Motor neuron (in vitro differentiated cells): ENCODE measurements around the gene SUV39H2. TPM values are rescaled to one million over a fixed set of nuclear protein-coding genes. Genes with fewer than 3 reads are reported as not detected.
"Not testable (repeated sequence)": the region's sequence is repeated elsewhere in the genome, so short reads cannot be mapped to it uniquely, and the experiment has no call there.

Source experiments
- ATAC-seq, 8 experiments: fragments of 200-7000 bp; cut with Tn5 transposase; replicated peaks in 6 of 8; 2 replicates each; pipeline ENCODE4 v1.8.0; 2021; ENCODE audit warnings: mild to moderate bottlenecking in 8 of 8, moderate library complexity in 8 of 8
- H3K27ac ChIP-seq, 2 donors: fragments of 250-450 bp; sonication (Bioruptor Pico); 2 replicates each; pipeline ENCODE4 v1.9.0; 2021; ENCODE audit warnings: antibody characterized with exemption in 2 of 2, mild to moderate bottlenecking in 2 of 2, moderate library complexity in 1 of 2
- H3K4me1 ChIP-seq, 2 donors: fragments of 250-450 bp; sonication (Bioruptor Pico); replicated peaks in 1 of 2; 2 replicates each; pipeline ENCODE4 v1.6.1; 2021; ENCODE audit warnings: antibody characterized with exemption in 2 of 2, mild to moderate bottlenecking in 2 of 2, moderate library complexity in 1 of 2
- H3K4me3 ChIP-seq, 5 donors: fragments of 250-450 bp; sonication (Bioruptor Pico); 2 replicates each; pipeline ENCODE4 v1.9.0; 2021; ENCODE audit warnings: antibody characterized with exemption in 5 of 5, mild to moderate bottlenecking in 5 of 5, moderate library complexity in 4 of 5
- WGBS, 10 experiments: fragments of 450-650 bp; shearing (Covaris generic); methylation state at CpG; one replicate each; pipeline ENCODE4 v1.0.0; 2022; 5-methylcytosine and 5-hydroxymethylcytosine counted together
- in situ Hi-C, 9 experiments: fragments of 400-800 bp; cut with MboI; loops; one replicate each; pipeline ENCODE4 v1.15.0; 2021; ENCODE audit warnings: low sequenced_read_pairs in 9 of 9, low pct_unique_long_range_greater_than_20kb in 2 of 9; ENCODE audit not compliant: unreplicated experiment in 9 of 9
- total RNA-seq, 8 experiments: library from RNA; unstranded; fragments of 300-600 nt; gene quantifications; 2 replicates each; pipeline versions ENCODE4 v1.2.3 to v1.2.4, GENCODE V29; 2022

The SUV39H2 gene
- total RNA-seq, 8 experiments from 2014 or later = 6.5 to 37.4 (median 18.6) TPM

GRCh38 chr10:14880229-14880628 lies 1.6 kb downstream of the SUV39H2 start:
- Histone ChIP-seq H3K27ac (no peak overlapping the region), H3K4me3 (peak overlapping the region; percentile 58 to 85 (median 81)), H3K4me1 (peaks cover 8 to 17% of the 10 kb centered on the region in 2 donors)
- ATAC-seq = no peak
- in situ Hi-C loops = no loop called here
- WGBS, 10 experiments = 0 to 71% (median 26%) methylated on average over 1 to 7 of the region's 7 CpGs; no CpG with 5 or more reads in 3 of the 10 experiments

GRCh38 chr10:14884082-14884481 lies 5.4 kb downstream of the SUV39H2 start:
- in situ Hi-C loops = no loop called here
- WGBS, 10 experiments = 84 to 100% (median 94%) methylated on average over 1 to 3 of the region's 3 CpGs
- peaks cover 4 to 7% of the 10 kb centered on the region in 2 donors for H3K4me1 ChIP-seq
- H3K27ac ChIP-seq = no peak overlapping the region
- no peak for ATAC-seq
- H3K4me3 ChIP-seq = no peak overlapping the region

- ATAC-seq = no peak
- H3K27ac ChIP-seq = no peak overlapping the region
- no peak overlapping the region for H3K4me3 ChIP-seq
- 80 to 100% (median 95%) methylated on average over 2 of the region's 2 CpGs; no CpG with 5 or more reads in 5 of the 10 experiments for WGBS, 10 experiments
- in situ Hi-C loops = no loop called here
- H3K4me1 ChIP-seq = no peaks in the 10 kb centered on the region
Measured at GRCh38 chr10:14889318-14889717, 10.7 kb downstream of the SUV39H2 start.

GRCh38 chr10:14891151-14891550 lies 12.5 kb downstream of the SUV39H2 start:
- Histone ChIP-seq H3K4me3 (no peak overlapping the region), H3K4me1 (no peaks in the 10 kb centered on the region), H3K27ac (no peak overlapping the region)
- in situ Hi-C loops = no loop called here
- no peak for ATAC-seq
- 86 to 100% (median 100%) methylated on average over 1 of the region's 1 CpG; no CpG with 5 or more reads in 4 of the 10 experiments for WGBS, 10 experiments

- 44 to 80% (median 60%) methylated on average over 1 of the region's 1 CpG; no CpG with 5 or more reads in 5 of the 10 experiments for WGBS, 10 experiments
- Histone ChIP-seq H3K4me3 (no peak overlapping the region), H3K4me1 (no peaks in the 10 kb centered on the region), H3K27ac (no peak overlapping the region)
- ATAC-seq = peak in 3 of 8 experiments; percentile 47 to 57 (median 55)
- in situ Hi-C loops = no loop called here
Measured at GRCh38 chr10:14904316-14904732, 25.7 kb downstream of the SUV39H2 start.

- Histone ChIP-seq H3K27ac (no peak overlapping the region), H3K4me1 (no peaks in the 10 kb centered on the region), H3K4me3 (no peak overlapping the region)
- WGBS, 10 experiments = 80 to 100% (median 100%) methylated on average over 2 of the region's 2 CpGs; no CpG with 5 or more reads in 1 of the 10 experiments
- no peak for ATAC-seq
- in situ Hi-C loops = no loop called here
Measured at GRCh38 chr10:14904864-14905263, 26.2 kb downstream of the SUV39H2 start.

GRCh38 chr10:14905890-14906289 lies 27.2 kb downstream of the SUV39H2 start:
- no peak overlapping the region for H3K27ac ChIP-seq
- ATAC-seq = no peak
- in situ Hi-C loops = no loop called here
- WGBS, 10 experiments = 80 to 100% (median 100%) methylated on average over 1 to 2 of the region's 2 CpGs; no CpG with 5 or more reads in 1 of the 10 experiments
- no peak overlapping the region for H3K4me3 ChIP-seq
- no peaks in the 10 kb centered on the region for H3K4me1 ChIP-seq

- WGBS, 10 experiments = 75 to 100% (median 100%) methylated on average over 1 to 2 of the region's 2 CpGs; no CpG with 5 or more reads in 4 of the 10 experiments
- no peak for ATAC-seq
- no peak overlapping the region for H3K4me3 ChIP-seq
- in situ Hi-C loops = no loop called here
- no peak overlapping the region for H3K27ac ChIP-seq
- H3K4me1 ChIP-seq = no peaks in the 10 kb centered on the region
Measured at GRCh38 chr10:14906765-14907164, 28.1 kb downstream of the SUV39H2 start.

GRCh38 chr10:14907591-14907990 lies 28.9 kb downstream of the SUV39H2 start:
- H3K27ac ChIP-seq, in situ Hi-C loops, ATAC-seq, H3K4me3 ChIP-seq, H3K4me1 ChIP-seq: not testable (repeated sequence)
- WGBS, 10 experiments = 93 to 100% (median 98%) methylated on average over 1 to 4 of the region's 4 CpGs; no CpG with 5 or more reads in 1 of the 10 experiments

- in situ Hi-C loops = no loop called here
- Histone ChIP-seq H3K27ac (no peak overlapping the region), H3K4me1 (no peaks in the 10 kb centered on the region), H3K4me3 (no peak overlapping the region)
- 80 to 100% (median 98%) methylated on average over 1 to 2 of the region's 2 CpGs; no CpG with 5 or more reads in 2 of the 10 experiments for WGBS, 10 experiments
- ATAC-seq = no peak
Measured at GRCh38 chr10:14909101-14909500, 30.4 kb downstream of the SUV39H2 start.

GRCh38 chr10:14910953-14911352 lies 32.3 kb downstream of the SUV39H2 start:
- Histone ChIP-seq H3K27ac (no peak overlapping the region), H3K4me3 (no peak overlapping the region), H3K4me1 (no peaks in the 10 kb centered on the region)
- no peak for ATAC-seq
- 80 to 100% (median 93%) methylated on average over 1 to 4 of the region's 4 CpGs; no CpG with 5 or more reads in 1 of the 10 experiments for WGBS, 10 experiments
- in situ Hi-C loops = no loop called here

GRCh38 chr10:14911801-14912200 lies 33.1 kb downstream of the SUV39H2 start:
- Histone ChIP-seq H3K27ac (no peak overlapping the region), H3K4me1 (no peaks in the 10 kb centered on the region), H3K4me3 (no peak overlapping the region)
- WGBS, 10 experiments = 59 to 100% (median 95%) methylated on average over 1 to 3 of the region's 3 CpGs; no CpG with 5 or more reads in 1 of the 10 experiments
- in situ Hi-C loops = no loop called here
- peak in 1 of 8 experiments; percentile 26 for ATAC-seq

- 90 to 100% (median 100%) methylated on average over 2 of the region's 2 CpGs; no CpG with 5 or more reads in 2 of the 10 experiments for WGBS, 10 experiments
- in situ Hi-C loops = no loop called here
- no peak overlapping the region for H3K4me3 ChIP-seq
- H3K27ac ChIP-seq = no peak overlapping the region
- no peaks in the 10 kb centered on the region for H3K4me1 ChIP-seq
- no peak for ATAC-seq
Measured at GRCh38 chr10:14916600-14916999, 37.9 kb downstream of the SUV39H2 start.

- in situ Hi-C loops = no loop called here
- H3K27ac ChIP-seq = no peak overlapping the region
- H3K4me3 ChIP-seq = no peak overlapping the region
- no peak for ATAC-seq
- H3K4me1 ChIP-seq = no peaks in the 10 kb centered on the region
- WGBS, 10 experiments = 89 to 100% (median 97%) methylated on average over 1 to 3 of the region's 3 CpGs; no CpG with 5 or more reads in 1 of the 10 experiments
Measured at GRCh38 chr10:14917827-14918226, 39.2 kb downstream of the SUV39H2 start.
